Measurements from ENCODE around the gene TSHR. TPM values are rescaled to one million over a fixed set of nuclear protein-coding genes. Genes with fewer than 3 reads are reported as not detected.

Gene TSHR
- total and polyA plus RNA-seq, 2 of the 4 experiments (the other 2 are of a cell fraction): not detected

DNA sequence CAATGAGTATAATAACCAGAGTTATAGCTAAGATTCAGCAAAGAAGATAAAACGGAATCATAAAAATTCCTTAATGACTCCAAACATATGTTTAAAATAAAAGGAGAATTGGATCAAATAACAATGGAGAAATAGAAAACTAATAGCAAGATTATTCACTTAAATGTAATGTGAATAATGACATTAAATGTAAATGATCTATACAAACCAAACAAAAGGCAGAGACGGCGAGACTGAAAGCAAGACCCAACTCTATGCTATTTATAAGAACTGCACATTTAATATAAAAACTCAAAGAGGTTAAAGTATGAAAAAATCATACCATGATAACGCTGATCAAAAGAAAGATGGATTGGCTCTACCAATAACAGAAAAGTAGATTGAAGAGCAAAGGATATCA lies 3.9 kb upstream of the TSHR start:
- Histone ChIP-seq H3K36me3 (ENCODE audit: control insufficient read depth, insufficient read depth, low read length) (no peaks in the 10 kb centered on the region), H4K91ac (ENCODE audit: insufficient read depth, low read depth, low read length) (no peak overlapping the region), H3K18ac (ENCODE audit: low read depth, low read length) (no peak overlapping the region), H4K8ac (ENCODE audit: low read depth in 2 of 2, low read length in 2 of 2) (no peak overlapping the region), H4K20me1 (ENCODE audit: insufficient read depth, low read length) (no peaks in the 10 kb centered on the region), H2AFZ (replicated peaks; ENCODE audit: low read length, poor library complexity) (no peak overlapping the region), H3K79me1 (ENCODE audit: low read depth in 1 of 2, low read length in 2 of 2) (no peaks in the 10 kb centered on the region), H3K9ac (ENCODE audit: low read depth, low read length) (no peak overlapping the region), H2BK120ac (ENCODE audit: low read depth, low read length) (no peak overlapping the region), H3K4me3 (ENCODE audit: insufficient read depth, low read depth, low read length) (no peak overlapping the region), H3K56ac (ENCODE audit: extremely low read depth, insufficient read depth, low read length) (no peak overlapping the region), H2BK15ac (ENCODE audit: low read depth, low read length) (no peak overlapping the region), H4K5ac (ENCODE audit: low read depth, low read length) (no peak overlapping the region), H3K27ac (ENCODE audit: insufficient read depth, low read length) (no peak overlapping the region), H2AK5ac (ENCODE audit: low read depth, low read length) (no peak overlapping the region), H3K4me2 (ENCODE audit: low read depth, low read length) (no peak overlapping the region), H3K23ac (ENCODE audit: low read depth, low read length) (no peak overlapping the region), H3K4me1 (ENCODE audit: control insufficient read depth, insufficient read depth, low read length) (no peaks in the 10 kb centered on the region), H3K4ac (ENCODE audit: low read depth, low read length) (no peak overlapping the region), H3K27me3 (ENCODE audit: control insufficient read depth, insufficient read depth, low read length) (peaks cover 6% of the 10 kb centered on the region; the same call in 1 of the 2 replicates), H3K14ac (replicated peaks; ENCODE audit: low read depth, low read length) (no peak overlapping the region), H2BK20ac (ENCODE audit: low read depth, low read length) (no peak overlapping the region), H2BK5ac (ENCODE audit: low read depth, low read length, poor library complexity, severe bottlenecking) (no peak overlapping the region), H3K9me1 (ENCODE audit: insufficient read depth, low read length) (no peaks in the 10 kb centered on the region), H3K9me3 (ENCODE audit: control insufficient read depth, insufficient read depth, low read length) (no peaks in the 10 kb centered on the region), H2AK9ac (replicated peaks; ENCODE audit: low read depth, low read length, poor library complexity) (no peak overlapping the region)
- no TSS peak for BruUV-seq (replicated peaks)
- WGBS, 2 experiments (ENCODE audit: extremely low coverage in 2 of 2, insufficient read length in 1 of 2): no CpG with 5 or more reads among the region's 4 CpGs
- DNase-seq (no peak), ATAC-seq (ENCODE audit: low read depth) (no peak)
- dilution Hi-C loops (cut with HindIII; ENCODE audit: low sequenced_read_pairs, unreplicated experiment) (no loop called here), intact Hi-C loops (cut with micrococcal nuclease) (no loop called here), in situ Hi-C loops (cut with MboI; ENCODE audit: low sequenced_read_pairs) (no loop called here)
- CTCF ChIA-PET: no interaction called here
- TF ChIP-seq POLR2A (IDR thresholded peaks at IDR 0.05; ENCODE audit: low read depth, low read length) (no peak), CHD1 (IDR thresholded peaks at IDR 0.05; ENCODE audit: low read depth, low read length) (no peak), FOS (IDR thresholded peaks at IDR 0.05; ENCODE audit: low read depth, low read length) (no peak), MXI1 (IDR thresholded peaks at IDR 0.05; ENCODE audit: borderline replicate concordance, low read depth, low read length) (no peak), NFE2L2 (IDR thresholded peaks at IDR 0.05; ENCODE audit: low read depth, low read length) (no peak), CTCF (conservative IDR thresholded peaks at IDR 0.05; ENCODE audit: low read depth, low read length) (no peak), SMC3 (IDR thresholded peaks at IDR 0.05; ENCODE audit: low read depth, low read length) (no peak), MAZ (IDR thresholded peaks at IDR 0.05; ENCODE audit: borderline replicate concordance, low read depth, low read length) (no peak), MAFK (IDR thresholded peaks at IDR 0.05; ENCODE audit: low read depth, low read length) (no peak), USF2 (IDR thresholded peaks at IDR 0.05; ENCODE audit: low read depth, low read length) (no peak), BHLHE40 (IDR thresholded peaks at IDR 0.05; ENCODE audit: low read depth, low read length) (no peak), CEBPB (IDR thresholded peaks at IDR 0.05; ENCODE audit: low read depth, low read length) (no peak), RFX5 (IDR thresholded peaks at IDR 0.05; ENCODE audit: low read depth, low read length) (no peak), RAD21 (IDR thresholded peaks at IDR 0.05; ENCODE audit: low read length) (no peak), RCOR1 (IDR thresholded peaks at IDR 0.05; ENCODE audit: insufficient replicate concordance, low read length) (no peak)
- TF ChIP-seq, protein P1, sequence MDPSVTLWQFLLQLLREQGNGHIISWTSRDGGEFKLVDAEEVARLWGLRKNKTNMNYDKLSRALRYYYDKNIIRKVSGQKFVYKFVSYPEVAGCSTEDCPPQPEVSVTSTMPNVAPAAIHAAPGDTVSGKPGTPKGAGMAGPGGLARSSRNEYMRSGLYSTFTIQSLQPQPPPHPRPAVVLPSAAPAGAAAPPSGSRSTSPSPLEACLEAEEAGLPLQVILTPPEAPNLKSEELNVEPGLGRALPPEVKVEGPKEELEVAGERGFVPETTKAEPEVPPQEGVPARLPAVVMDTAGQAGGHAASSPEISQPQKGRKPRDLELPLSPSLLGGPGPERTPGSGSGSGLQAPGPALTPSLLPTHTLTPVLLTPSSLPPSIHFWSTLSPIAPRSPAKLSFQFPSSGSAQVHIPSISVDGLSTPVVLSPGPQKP (IDR thresholded peaks at IDR 0.05; ENCODE audit: borderline replicate concordance, low read depth, low read length): no peak
- POLR2A ChIA-PET (ENCODE audit: unreplicated experiment): no interaction called here
